ENCODE data around the gene PRICKLE4. TPM values are rescaled to one million over a fixed set of nuclear protein-coding genes. Genes with fewer than 3 reads are reported as not detected.

PRICKLE4 gene
- total and polyA plus RNA-seq, 2 of the 13 experiments (the other 11 are each of a cell fraction or from before 2014, with no cell fraction given): 0.92 to 1.2 TPM

DNA sequence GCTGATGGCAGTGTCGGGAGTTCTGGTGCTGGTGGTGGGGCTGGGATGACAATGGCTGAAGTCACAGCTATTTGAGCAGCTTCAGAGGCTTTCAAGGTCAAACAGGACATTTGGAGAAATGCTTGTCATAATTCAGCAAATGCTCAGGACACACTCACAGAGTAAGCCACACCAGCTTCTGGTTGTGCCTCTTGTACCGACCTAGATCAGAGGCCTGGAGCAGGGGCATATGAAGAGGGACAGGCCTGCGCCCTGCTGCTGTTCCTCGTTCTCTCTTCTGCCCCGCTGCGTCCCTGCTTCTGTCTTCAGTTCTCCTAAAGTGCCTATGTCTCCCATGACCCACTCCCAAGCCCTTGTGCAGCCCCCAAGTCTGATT lies 32.5 kb upstream of the PRICKLE4 start (continued):
- TF ChIP-seq ASH2L (IDR thresholded peaks at IDR 0.05; ENCODE audit: insufficient read length, low read depth, low read length) (peak; percentile 8), SALL1 (CRISPR knock-in tag; IDR thresholded peaks at IDR 0.05) (0 out of 2 replicates have a peak, but pooled peaks have one; percentile 10), TP53 (CRISPR knock-in tag; conservative IDR thresholded peaks at IDR 0.05) (no peak), SMAD9 (CRISPR knock-in tag; IDR thresholded peaks at IDR 0.05) (0 out of 2 replicates have a peak, but pooled peaks have one; percentile 10), AKAP8 (CRISPR knock-in tag; IDR thresholded peaks at IDR 0.05) (0 out of 2 replicates have a peak, but pooled peaks have one; percentile 8), CBX1 (IDR thresholded peaks at IDR 0.05; ENCODE audit: low read depth) (no peak), ZNF335 (CRISPR knock-in tag; IDR thresholded peaks at IDR 0.05) (0 out of 2 replicates have a peak, but pooled peaks have one; percentile 16), ZNF567 (CRISPR knock-in tag; IDR thresholded peaks at IDR 0.05; ENCODE audit: borderline replicate concordance) (0 out of 2 replicates have a peak, but pooled peaks have one; percentile 12), NR2F1 (CRISPR knock-in tag; IDR thresholded peaks at IDR 0.05) (peak in 1 of 2 experiments; percentile 3; a peak in 1 of 4 replicates), TOE1 (CRISPR knock-in tag; IDR thresholded peaks at IDR 0.05) (no peak), IRX3 (CRISPR knock-in tag; IDR thresholded peaks at IDR 0.05; ENCODE audit: borderline replicate concordance, low read depth) (0 out of 2 replicates have a peak, but pooled peaks have one; percentile 38), AGO2 (optimal IDR thresholded peaks at IDR 0.05; ENCODE audit: low read depth, low read length) (peak; percentile 40), MAFF (IDR thresholded peaks at IDR 0.05; ENCODE audit: low read depth, low read length) (no peak), POLR2G (IDR thresholded peaks at IDR 0.05; ENCODE audit: low read depth, low read length) (peak; percentile 61; the same call in 1 of the 2 replicates), ZNF772 (CRISPR knock-in tag; IDR thresholded peaks at IDR 0.05) (peak; percentile 29; the same call in 1 of the 2 replicates), TRAFD1 (CRISPR knock-in tag; IDR thresholded peaks at IDR 0.05; ENCODE audit: borderline replicate concordance) (peak; percentile 52; the same call in 1 of the 2 replicates)
- TF ChIP-seq, protein P1, sequence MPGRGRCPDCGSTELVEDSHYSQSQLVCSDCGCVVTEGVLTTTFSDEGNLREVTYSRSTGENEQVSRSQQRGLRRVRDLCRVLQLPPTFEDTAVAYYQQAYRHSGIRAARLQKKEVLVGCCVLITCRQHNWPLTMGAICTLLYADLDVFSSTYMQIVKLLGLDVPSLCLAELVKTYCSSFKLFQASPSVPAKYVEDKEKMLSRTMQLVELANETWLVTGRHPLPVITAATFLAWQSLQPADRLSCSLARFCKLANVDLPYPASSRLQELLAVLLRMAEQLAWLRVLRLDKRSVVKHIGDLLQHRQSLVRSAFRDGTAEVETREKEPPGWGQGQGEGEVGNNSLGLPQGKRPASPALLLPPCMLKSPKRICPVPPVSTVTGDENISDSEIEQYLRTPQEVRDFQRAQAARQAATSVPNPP (CRISPR knock-in tag; IDR thresholded peaks at IDR 0.05): no peak

Data from HepG2 (cell line).